Dermis microvascular lymphatic vessel endothelial cell (primary cell): ENCODE data around the gene COL4A2. TPM values are rescaled to one million over a fixed set of nuclear protein-coding genes. Genes with fewer than 3 reads are reported as not detected.

ENCODE experiments used
- DNase-seq, 2 donors: peaks; one replicate each; pipeline versions ENCODE4 v3.0.0 to v3.0.0-alpha.2; 2010; ENCODE audit warnings: low read depth in 2 of 2
- total RNA-seq: library from RNA; depleted of rRNA; stranded (reverse); fragments of >200 nt; gene quantifications from 2 replicates; pipeline ENCODE4 v1.2.1, GENCODE V29; 2014

The COL4A2 gene
- total RNA-seq, 1 donor from 2014 or later: 626 TPM

GRCh38 chr13:110398564-110399507 is 91.8 kb downstream of the COL4A2 start:
- no peak for DNase-seq

GRCh38 chr13:110399801-110400200 is 92.7 kb downstream of the COL4A2 start:
- DNase-seq: no peak

GRCh38 chr13:110400786-110401533 is 93.9 kb downstream of the COL4A2 start:
- DNase-seq: no peak

- no peak for DNase-seq
Observed at GRCh38 chr13:110402299-110403069, 95.4 kb downstream of the COL4A2 start.

- no peak for DNase-seq
Observed at GRCh38 chr13:110403315-110403714, 96.2 kb downstream of the COL4A2 start.

GRCh38 chr13:110403721-110404120 is 96.6 kb downstream of the COL4A2 start:
- DNase-seq: no peak

GRCh38 chr13:110404321-110404720 is 97.2 kb downstream of the COL4A2 start:
- DNase-seq: no peak

GRCh38 chr13:110405597-110406450 is 98.7 kb downstream of the COL4A2 start:
- no peak for DNase-seq

- DNase-seq: no peak
Observed at GRCh38 chr13:110407021-110407420, 99.9 kb downstream of the COL4A2 start.

GRCh38 chr13:110407531-110407930 is 100.4 kb downstream of the COL4A2 start:
- peak in 1 of 2 donors; percentile 58 for DNase-seq

GRCh38 chr13:110408286-110408685 is 101.2 kb downstream of the COL4A2 start:
- DNase-seq: peak; percentile 59 to 83

GRCh38 chr13:110409581-110409992 is 102.5 kb downstream of the COL4A2 start:
- DNase-seq: peak; percentile 75 to 97

- no peak for DNase-seq
Observed at GRCh38 chr13:110410000-110410399, 102.9 kb downstream of the COL4A2 start.

GRCh38 chr13:110410936-110411687 is 104.0 kb downstream of the COL4A2 start:
- no peak for DNase-seq

- DNase-seq: no peak
Observed at GRCh38 chr13:110411688-110412059, 104.6 kb downstream of the COL4A2 start.

- peak; percentile 97 for DNase-seq
Observed at GRCh38 chr13:110412132-110412914, 105.2 kb downstream of the COL4A2 start.

GRCh38 chr13:110413016-110413675 is 106.1 kb downstream of the COL4A2 start:
- DNase-seq: no peak

GRCh38 chr13:110413676-110414040 is 106.6 kb downstream of the COL4A2 start:
- DNase-seq: no peak

GRCh38 chr13:110414283-110414682 is 107.2 kb downstream of the COL4A2 start:
- no peak for DNase-seq
